Brain pericyte (primary cell): Measurements from ENCODE around the gene LGALS1.

Experiments
- DNase-seq: peaks from one replicate; pipeline ENCODE4 v3.0.0-alpha.2; 2012; ENCODE audit warnings: low read depth, low spot score

LGALS1 gene

DNA sequence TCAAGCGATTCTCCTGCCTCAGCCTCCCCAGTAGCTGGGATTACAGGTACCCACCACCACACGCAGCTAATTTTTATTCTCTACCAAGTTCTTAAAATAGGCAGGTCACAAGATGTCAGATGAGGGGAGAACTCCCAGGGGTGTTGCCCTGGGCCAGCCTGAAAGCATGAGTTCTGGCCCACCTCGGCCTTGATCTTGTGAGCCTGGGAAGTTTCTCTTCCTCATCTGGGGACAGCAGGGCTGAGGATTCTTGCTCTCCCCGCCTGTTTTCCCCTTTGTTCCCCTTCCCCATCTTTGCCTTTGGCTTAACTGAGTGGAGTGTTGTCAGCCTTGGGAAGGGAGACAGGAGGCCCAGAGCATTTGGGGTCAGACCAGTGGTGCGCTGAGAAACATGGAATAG is 13.4 kb upstream of the LGALS1 start:
- no peak for DNase-seq

DNA sequence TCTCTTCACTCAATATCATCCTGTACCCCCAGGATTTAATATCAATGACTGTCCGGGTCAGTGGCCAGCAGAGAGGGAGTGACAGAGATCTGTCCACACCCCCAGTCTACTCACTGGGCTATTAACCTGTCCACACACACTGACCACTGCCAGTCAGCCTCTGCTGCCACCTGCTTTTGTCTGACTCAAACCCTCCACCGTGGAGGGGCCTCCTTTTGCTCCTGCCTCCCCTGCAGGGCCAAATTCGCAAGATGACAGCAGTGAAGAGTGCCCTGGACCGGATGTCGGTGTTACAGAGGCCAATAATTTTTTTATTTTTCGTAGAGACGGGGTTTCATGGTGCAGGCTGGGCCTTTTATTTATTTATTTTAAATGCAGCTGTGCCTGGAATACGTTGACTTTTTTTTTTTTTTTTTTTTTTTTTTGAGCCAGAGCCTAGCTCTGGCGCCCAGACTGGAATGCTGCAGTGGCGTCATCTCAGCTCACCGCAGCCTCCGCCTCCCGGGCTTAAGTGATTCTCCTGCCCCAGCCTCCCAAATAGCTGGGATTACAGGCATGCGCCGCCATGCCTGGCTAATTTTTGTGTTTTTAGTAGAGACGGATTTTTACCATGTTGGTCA is 11.8 kb upstream of the LGALS1 start:
- DNase-seq = no peak

DNA sequence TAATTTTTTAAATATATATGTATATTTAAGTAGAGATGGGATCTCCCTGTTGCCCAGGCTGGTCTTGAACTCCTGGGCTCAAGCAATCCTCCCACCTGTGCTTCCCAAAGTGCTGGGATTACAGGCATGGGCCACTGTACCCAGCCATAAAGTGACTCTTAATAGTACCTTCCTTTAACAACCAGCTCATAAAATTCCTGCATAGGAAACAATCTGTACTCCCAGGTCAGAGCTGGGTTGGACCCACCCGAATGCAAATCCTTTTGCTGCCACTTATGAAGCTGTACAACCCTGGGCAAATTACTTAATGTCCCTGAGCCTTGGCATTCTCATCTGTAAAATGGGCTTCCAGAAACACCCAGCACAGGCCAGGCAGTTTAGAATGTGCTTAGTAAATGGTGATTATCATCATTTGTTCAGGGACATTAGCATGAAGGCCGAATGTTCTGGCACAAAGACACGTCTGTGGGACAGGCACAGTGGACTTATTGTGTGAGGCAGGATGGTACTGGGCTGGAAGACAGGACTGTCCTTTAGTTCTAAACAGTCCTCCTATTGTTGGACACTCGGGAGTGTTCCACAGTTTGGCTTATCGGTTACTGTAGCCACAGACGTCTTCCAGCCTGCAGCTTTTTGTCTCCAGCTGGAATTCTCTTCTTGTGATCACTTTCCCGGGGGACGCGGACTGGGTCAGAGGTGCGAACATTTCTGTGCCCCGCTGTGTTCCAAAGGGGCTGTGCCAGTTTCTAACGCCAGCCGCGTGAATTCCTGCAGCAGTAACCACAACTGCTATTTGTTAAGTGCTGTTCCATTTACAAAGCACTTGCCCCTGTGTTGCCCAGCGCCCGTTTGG is 11.0 kb upstream of the LGALS1 start:
- DNase-seq = no peak

DNA sequence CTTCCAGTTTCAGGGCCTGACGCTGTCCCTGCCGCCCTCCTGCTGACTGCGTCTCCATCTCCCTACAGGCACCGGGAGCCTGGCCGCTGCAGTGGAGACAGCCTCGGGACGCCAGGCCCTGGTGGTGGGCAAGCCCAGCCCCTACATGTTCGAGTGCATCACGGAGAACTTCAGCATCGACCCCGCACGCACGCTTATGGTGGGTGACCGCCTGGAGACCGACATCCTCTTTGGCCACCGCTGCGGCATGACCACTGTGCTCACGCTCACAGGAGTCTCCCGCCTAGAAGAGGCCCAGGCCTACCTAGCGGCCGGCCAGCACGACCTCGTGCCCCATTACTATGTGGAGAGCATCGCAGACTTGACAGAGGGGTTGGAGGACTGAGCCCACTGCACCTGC is 9.9 kb upstream of the LGALS1 start:
- DNase-seq = no peak

DNA sequence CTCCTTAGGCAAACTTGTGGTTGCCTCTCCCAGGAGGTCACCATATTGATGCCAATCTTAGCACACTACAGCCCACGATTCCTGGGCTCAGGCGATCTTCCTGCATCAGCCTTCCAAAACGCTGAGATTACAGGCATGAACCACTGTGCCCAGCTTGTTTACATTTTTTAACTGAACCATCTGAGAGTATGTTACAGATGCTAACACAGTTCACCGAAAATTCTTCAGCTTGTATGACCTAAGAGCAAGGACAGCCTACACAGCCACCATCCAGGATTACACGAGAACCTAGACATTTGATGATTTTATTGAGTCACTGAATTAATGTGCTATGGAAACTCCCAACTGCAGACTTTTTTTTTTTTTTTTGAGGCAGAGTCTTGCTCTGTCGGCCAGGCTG is 5.8 kb upstream of the LGALS1 start:
- DNase-seq = no peak

DNA sequence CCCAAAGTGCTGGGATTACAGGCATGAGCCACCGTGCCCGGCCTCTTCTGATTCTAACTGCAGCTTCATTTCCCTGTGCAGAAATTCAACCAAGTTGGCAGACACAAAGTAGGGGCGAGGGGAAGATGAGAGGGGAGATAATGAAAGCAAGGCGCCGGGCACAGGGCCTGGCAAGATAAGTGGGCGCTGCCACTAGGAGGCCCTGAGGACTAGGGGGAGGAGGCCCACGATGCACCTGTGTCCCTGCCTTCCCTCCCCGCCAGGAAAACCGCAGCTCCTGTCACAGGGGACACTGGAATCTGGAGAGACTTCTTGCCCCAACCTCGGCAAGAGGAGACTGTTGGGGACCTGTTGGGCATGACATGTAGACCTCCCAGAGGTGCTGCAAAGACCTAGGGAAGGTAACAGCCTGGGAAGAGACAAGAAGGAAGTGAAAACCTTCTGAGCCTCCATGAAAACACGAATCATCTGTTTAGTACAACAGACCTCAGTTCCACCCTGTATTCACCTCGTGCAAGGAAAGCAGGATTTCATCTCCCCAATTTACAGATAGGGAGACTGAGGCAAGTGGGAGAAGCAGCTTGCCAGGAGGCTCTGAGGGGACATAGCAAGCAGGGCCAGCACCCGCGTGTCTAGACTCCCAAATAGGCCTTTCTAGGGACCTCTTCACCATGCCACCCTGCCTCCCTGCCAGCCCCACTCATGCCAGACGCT is 3.1 kb upstream of the LGALS1 start:
- no peak for DNase-seq

DNA sequence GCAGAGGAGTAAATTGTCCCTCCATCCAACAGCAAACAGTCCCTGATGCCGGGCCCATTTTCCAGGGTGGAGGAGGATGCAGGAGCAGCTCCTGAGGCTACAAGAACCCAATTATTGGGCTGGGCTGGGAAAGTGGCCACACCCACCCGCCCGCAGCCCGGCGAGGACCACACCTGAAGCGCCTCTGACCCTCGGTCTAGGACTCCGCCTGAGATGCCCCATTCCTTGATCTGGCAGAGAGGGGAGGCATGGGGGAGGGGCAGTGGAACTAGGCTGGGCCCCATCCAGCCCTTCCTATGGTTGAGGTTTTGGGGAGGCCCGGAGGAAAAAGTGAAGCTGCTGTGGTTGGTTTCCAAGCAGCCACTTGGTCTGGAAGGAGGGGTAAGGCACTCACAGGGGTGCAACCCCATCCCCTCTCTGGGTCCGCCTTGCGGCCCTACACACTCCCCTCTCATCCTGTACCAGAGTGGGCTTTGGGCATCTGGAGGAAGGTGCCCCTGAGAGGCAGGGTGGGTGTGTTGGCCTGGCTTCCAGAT is 2.4 kb upstream of the LGALS1 start:
- no peak for DNase-seq

DNA sequence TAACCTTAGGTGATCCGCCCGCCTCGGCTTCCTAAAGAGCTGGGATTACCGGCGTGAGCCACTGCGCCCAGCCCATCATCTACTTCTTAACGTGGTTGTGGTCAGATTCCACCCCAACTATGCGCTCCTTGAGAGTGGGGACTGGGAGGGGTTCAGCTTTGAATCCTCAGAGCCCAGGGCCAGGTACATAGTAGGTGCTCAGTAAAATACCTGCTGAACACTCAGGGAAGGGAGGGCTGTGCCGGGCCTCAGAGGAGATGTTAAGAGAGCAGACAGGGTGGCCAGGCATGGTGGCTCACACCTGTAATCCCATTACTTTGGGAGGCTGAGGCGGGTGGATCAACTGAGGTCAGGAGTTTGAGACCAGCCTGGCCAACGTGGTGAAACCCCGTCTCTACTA is 1.2 kb upstream of the LGALS1 start:
- DNase-seq = no peak

DNA sequence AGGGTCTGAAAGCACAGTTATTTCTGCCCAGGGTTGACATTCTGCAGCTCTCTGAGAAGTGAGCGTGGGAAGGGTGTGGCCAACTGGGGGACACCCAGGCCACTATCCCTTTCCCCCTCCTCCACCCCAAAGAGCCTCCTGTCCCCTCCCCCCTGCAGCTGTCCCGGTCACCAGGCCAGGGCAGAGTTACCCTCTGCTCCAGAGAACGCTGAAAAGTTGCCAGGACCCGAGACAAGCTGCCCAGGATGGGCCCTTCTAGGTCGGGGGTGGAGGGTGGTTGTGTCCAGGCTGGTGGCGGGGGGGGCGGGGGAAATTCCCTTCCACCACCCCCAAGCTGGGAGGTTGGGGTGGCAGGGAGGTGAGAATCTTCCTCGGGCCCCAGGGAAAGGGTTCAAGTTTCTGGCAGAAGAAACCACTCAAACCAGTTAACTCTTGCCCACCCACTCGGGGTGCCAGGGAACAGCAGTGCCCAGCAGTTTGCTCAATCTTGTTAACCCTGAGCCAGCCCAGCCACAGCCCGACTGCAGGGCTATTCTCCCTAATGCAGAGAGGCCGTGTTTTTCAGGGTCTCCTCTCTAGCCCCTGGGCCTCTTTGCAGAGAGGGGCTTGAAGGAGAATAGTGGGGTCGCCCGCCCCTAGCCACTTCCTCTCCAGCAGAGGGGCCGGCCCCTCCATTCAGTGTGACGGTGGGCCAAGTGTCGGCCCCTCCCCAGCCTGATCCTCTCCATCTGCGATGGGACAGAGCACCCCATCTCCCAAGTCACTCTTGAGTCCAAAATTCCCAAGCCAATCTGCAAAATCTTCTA is 697 bp downstream of the LGALS1 start:
- DNase-seq = no peak

DNA sequence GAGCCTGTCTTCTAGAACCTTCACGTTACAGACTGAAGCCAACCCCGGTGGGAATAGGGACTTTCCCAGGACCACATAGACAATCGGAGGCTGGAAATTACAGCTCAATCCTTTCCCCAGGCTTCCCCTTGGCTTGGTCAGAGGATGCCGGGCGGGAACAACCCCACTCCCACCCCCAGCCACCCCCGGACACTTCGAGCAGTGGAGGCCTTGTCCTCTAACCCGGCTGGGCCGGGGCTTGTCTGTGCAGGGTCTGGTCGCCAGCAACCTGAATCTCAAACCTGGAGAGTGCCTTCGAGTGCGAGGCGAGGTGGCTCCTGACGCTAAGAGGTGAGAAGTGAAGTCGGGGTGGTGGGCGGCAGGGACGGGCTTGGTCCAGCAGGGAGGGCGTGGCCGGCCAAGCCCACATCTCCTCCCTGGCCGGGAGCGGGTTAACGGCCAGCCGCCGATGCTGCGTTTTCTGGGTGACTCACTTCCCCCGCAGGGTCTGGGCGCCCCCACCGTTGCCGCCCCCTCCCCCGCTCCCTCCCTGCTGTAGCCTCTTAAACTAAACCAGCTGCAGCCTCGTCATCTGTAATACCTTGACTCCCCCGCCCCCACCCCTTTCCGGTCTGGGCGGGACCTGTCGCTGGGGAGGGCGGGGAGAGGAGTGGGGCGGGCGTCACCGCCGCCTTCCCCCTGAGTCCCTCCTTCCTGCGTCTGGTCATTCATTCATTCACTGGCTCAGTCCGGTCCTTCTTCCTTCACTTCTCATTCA is 1.5 kb downstream of the LGALS1 start:
- peak; percentile 76 for DNase-seq

DNA sequence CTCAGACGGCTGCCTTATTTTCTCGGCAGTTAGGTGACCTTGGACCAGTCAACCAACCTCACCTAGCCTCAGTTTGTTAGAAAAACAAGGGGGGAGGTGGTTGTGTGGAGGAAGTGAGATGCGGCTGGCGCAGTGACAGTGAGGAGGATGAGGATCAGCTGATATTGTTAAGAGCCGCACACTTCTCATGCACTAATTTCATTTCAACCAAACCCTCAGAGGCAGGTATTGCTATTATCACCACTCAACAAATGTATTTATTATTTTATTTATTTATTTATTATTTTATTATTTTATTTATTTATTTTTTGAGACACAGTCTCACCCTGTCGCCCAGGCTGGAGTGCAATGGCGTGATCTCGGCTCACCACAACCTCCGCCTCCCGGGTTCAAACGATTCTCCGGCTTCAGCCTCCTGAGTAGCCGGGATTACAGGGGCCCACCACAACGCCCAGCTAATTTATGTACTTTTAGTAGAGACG is 2.1 kb downstream of the LGALS1 start:
- no peak for DNase-seq

DNA sequence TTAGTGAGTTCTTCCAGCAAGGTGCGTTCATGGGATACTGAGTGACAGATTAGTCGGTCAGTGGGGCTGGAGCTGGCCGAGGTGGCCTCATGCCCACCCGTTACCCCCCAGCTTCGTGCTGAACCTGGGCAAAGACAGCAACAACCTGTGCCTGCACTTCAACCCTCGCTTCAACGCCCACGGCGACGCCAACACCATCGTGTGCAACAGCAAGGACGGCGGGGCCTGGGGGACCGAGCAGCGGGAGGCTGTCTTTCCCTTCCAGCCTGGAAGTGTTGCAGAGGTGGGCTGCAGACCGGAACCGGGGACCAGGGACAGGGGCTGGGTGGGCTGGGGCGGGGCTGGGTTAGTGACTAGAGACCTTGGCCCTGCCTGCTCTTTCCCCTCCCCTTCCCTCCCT is 2.9 kb downstream of the LGALS1 start:
- no peak for DNase-seq

DNA sequence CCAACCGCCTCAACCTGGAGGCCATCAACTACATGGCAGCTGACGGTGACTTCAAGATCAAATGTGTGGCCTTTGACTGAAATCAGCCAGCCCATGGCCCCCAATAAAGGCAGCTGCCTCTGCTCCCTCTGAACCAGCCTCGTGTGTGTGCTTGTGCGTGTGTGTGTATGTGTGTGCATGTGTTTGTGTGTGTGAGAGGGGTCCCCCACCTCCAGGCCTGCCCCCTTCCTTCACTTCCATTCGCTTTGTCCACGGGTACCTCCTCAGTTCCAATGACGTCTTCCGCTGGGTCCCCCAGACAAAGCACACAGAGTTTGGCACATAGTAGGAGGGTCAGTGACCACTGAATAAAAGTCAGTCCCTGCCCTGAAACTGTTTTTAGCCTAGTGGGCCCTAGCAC is 4.2 kb downstream of the LGALS1 start:
- DNase-seq = no peak

DNA sequence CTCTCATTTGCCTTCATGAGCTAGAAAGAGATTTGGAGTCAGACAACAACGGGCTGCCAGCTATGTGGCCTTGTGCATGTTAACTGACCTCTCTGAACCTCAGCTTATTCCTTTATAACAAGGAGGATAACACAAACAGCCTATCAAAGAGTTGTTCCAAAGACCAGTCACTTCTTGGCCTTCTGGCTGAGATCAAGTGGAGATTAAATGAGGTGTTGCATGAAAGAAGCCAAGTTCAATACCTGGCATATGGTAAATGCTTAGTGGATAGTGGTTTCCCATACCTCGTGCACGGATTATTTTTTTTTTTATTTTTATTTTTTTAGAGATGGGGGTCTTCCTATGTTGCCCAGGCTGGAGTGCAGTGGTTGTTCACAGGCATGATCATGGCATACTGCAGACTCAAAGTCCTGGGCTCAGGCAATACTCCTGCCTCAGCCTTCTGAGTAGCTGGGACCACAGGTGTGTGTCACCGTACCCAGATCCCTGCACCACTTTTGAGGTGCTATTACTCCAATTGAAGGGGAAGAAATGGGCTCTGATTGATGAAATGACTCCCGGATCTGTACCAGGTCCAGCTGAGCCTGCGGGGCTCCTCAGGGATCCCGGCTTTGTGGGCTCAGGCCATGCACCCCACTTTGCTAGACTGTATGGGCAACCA is 4.9 kb downstream of the LGALS1 start:
- no peak for DNase-seq

DNA sequence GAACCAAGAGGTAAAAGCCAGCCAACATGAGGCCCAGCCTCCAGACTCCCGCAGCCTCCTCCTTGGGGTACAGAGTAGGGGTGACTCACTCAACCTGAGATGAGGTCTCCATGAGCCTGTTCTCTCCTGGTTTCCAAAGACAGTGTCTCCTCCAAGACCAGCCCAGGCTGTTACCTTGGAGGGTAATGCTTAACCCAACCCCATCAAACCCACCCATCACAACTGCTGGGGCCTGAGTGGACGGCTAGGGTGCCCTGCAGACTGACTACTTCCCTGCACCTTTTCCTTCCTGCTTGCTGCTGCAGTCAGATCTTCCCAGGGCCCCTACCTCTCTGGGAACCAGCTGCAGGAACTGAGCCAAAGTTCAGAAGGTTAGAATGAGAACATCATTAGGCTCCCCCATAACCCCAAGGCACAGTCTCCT is 5.6 kb downstream of the LGALS1 start:
- DNase-seq = no peak

DNA sequence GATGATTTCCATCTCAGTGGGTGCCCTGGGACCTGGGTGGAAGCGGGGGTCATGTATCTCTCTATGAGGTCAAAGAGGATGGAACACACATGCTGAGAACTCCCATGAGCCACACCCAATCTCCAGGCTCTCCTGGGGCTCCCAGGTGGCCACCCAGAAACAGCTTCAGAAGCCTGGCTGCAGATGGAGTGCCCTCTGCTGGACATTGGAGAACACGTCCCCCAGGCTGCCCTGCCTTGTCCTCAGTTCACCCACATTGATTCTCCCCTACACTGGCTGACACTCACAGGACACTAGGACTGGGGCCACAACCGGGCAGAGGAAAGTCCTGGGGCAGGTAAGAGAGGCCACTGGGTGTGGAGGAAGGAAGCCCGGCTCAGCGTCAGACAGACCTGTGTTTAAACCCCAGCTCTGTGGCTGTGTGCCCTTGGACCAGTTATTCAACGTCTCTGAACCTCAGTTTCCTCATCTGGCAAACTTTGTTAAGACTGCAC is 6.2 kb downstream of the LGALS1 start:
- no peak for DNase-seq

DNA sequence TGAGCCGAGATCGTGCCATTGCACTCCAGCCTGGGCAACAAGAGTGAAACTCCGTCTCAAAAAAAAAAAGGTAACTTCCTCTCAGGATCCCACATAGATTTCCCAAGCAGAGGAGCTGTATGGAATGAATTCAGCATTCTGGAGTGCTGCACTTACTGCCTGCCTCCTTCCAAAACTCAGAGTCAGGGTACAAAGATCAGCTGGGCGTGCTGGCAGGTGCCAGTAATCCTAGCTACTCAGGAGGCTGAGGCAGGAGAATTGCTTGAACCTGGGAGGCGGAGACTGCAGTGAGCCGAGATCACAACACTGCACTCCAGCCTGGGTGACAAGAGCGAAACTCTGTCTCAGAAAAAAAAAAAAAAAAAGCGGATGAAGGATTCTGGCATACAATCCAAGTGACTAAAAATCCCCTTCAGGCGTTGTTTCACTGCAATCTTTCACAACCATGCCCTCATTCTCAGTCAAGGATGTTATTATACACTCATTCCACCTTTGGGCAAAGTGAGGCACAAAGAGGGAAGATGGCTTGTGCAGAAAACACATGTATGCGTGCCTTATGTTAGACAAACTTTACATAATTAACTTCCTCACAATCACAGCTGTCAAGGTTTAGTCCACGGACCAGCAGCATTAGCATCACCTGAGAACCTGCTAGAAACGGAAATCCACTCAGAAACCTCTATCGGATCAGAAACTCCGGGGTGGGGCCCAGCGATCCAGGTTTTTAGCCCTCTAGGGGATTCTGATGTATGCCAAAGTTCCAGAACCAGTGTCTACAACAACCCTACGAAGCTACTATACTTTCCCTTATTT is 9.6 kb downstream of the LGALS1 start:
- DNase-seq = no peak

DNA sequence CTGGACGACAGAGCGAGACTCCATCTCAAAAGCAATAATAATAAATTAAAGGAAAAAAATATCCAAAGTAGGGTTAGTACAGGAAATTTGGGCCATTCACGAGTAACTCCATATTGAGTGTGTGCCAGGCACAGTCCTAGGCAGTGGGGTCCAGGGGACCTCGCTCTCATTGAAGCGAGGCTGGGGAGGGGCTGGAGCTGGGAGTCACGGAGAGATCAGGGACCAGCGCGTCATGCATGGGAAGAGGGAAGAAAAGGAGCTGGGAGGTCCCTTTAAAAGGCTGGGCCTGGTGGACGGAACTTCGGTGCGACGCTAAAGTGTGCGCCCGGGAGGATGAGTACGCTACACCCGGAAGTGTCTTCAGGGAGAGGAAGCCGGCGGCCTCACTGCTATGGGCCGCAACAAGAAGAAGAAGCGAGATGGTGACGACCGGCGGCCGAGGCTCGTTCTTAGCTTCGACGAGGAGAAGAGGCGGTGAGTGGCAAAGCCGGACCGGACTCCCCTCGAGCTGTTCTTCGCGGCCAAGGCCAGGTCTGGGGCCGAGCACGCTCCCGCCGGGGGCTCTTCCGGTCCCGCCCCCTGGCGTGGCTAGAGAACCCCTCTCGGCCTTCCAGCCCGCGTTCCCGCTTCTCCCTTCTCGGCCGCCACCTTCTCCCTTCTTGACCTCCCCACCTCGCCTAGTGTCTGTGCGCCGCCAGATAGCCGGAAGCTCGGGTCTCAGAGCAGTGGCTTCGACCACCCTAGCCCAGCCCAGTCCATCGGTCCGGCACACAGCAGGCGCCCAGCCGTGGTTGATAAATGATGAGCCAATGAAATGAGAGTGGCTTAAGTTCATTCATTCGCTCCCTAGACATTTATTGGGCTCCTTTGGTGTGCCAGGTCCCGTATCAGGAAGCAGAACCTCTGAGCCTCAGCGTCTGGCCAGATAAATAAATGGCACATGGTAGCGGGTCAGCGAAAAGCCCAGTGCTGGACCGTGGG is 10.9 kb downstream of the LGALS1 start, which contains the start of gene NOL12:
NOL12 (plus strand) TSS at position 342 of the 981 bp plus-strand sequence; CDS start at position 392, 50 bp downstream.
- peak; percentile 67 for DNase-seq
